ENCODE data around the gene LYSMD1.

LYSMD1 gene

GRCh38 chr1:151145304-151146071 is 20.2 kb downstream of the LYSMD1 start:
- no peak for DNase-seq
- in situ Hi-C loops (cut with HindIII; ENCODE audit: low pct_ligation_motif_present, low pct_unique_long_range_greater_than_20kb, low sequenced_read_pairs) = no loop called here

GRCh38 chr1:151144474-151145303 is 21.0 kb downstream of the LYSMD1 start:
- in situ Hi-C loops (cut with HindIII; ENCODE audit: low pct_ligation_motif_present, low pct_unique_long_range_greater_than_20kb, low sequenced_read_pairs) = no loop called here

GRCh38 chr1:151143986-151144385 is 21.7 kb downstream of the LYSMD1 start:
- in situ Hi-C loops (cut with HindIII; ENCODE audit: low pct_ligation_motif_present, low pct_unique_long_range_greater_than_20kb, low sequenced_read_pairs) = no loop called here
- no peak for DNase-seq

More at GRCh38 chr1:151144474-151145303, 21.0 kb downstream of the LYSMD1 start:
- no peak for DNase-seq

- no peak for DNase-seq
- in situ Hi-C loops (cut with HindIII; ENCODE audit: low pct_ligation_motif_present, low pct_unique_long_range_greater_than_20kb, low sequenced_read_pairs) = no loop called here
Measured at GRCh38 chr1:151143057-151143435, 22.7 kb downstream of the LYSMD1 start.

- no peak for DNase-seq
- in situ Hi-C loops (cut with HindIII; ENCODE audit: low pct_ligation_motif_present, low pct_unique_long_range_greater_than_20kb, low sequenced_read_pairs) = no loop called here
Measured at GRCh38 chr1:151142411-151143056, 23.2 kb downstream of the LYSMD1 start.

GRCh38 chr1:151137789-151138188 is 27.9 kb downstream of the LYSMD1 start:
- DNase-seq = no peak
- in situ Hi-C loops (cut with HindIII; ENCODE audit: low pct_ligation_motif_present, low pct_unique_long_range_greater_than_20kb, low sequenced_read_pairs) = no loop called here

GRCh38 chr1:151135433-151136385 is 30.0 kb downstream of the LYSMD1 start:
- DNase-seq = no peak
- in situ Hi-C loops (cut with HindIII; ENCODE audit: low pct_ligation_motif_present, low pct_unique_long_range_greater_than_20kb, low sequenced_read_pairs) = no loop called here

- DNase-seq = no peak
- in situ Hi-C loops (cut with HindIII; ENCODE audit: low pct_ligation_motif_present, low pct_unique_long_range_greater_than_20kb, low sequenced_read_pairs) = no loop called here
Measured at GRCh38 chr1:151134991-151135390, 30.7 kb downstream of the LYSMD1 start.

GRCh38 chr1:151134396-151134795 is 31.3 kb downstream of the LYSMD1 start:
- in situ Hi-C loops (cut with HindIII; ENCODE audit: low pct_ligation_motif_present, low pct_unique_long_range_greater_than_20kb, low sequenced_read_pairs) = no loop called here

GRCh38 chr1:151133018-151133806 is 32.5 kb downstream of the LYSMD1 start:
- no peak for DNase-seq
- in situ Hi-C loops (cut with HindIII; ENCODE audit: low pct_ligation_motif_present, low pct_unique_long_range_greater_than_20kb, low sequenced_read_pairs) = no loop called here

More at GRCh38 chr1:151134396-151134795, 31.3 kb downstream of the LYSMD1 start:
- no peak for DNase-seq

- in situ Hi-C loops (cut with HindIII; ENCODE audit: low pct_ligation_motif_present, low pct_unique_long_range_greater_than_20kb, low sequenced_read_pairs) = no loop called here
- DNase-seq = no peak
Measured at GRCh38 chr1:151132335-151133017, 33.2 kb downstream of the LYSMD1 start.

GRCh38 chr1:151131701-151132334 is 33.9 kb downstream of the LYSMD1 start:
- in situ Hi-C loops (cut with HindIII; ENCODE audit: low pct_ligation_motif_present, low pct_unique_long_range_greater_than_20kb, low sequenced_read_pairs) = no loop called here
- DNase-seq = no peak

GRCh38 chr1:151130987-151131586 is 34.6 kb downstream of the LYSMD1 start:
- in situ Hi-C loops (cut with HindIII; ENCODE audit: low pct_ligation_motif_present, low pct_unique_long_range_greater_than_20kb, low sequenced_read_pairs) = no loop called here
- no peak for DNase-seq

GRCh38 chr1:151128800-151129199 is 36.9 kb downstream of the LYSMD1 start:
- DNase-seq = no peak
- in situ Hi-C loops (cut with HindIII; ENCODE audit: low pct_ligation_motif_present, low pct_unique_long_range_greater_than_20kb, low sequenced_read_pairs) = no loop called here

GRCh38 chr1:151124763-151125403 is 40.8 kb downstream of the LYSMD1 start:
- in situ Hi-C loops (cut with HindIII; ENCODE audit: low pct_ligation_motif_present, low pct_unique_long_range_greater_than_20kb, low sequenced_read_pairs) = no loop called here
- no peak for DNase-seq

- in situ Hi-C loops (cut with HindIII; ENCODE audit: low pct_ligation_motif_present, low pct_unique_long_range_greater_than_20kb, low sequenced_read_pairs) = no loop called here
Measured at GRCh38 chr1:151113877-151114276, 51.8 kb downstream of the LYSMD1 start.

More at GRCh38 chr1:151113877-151114276, 51.8 kb downstream of the LYSMD1 start:
- DNase-seq = no peak

Measured in ACHN (cell line).